K562 (cell line): ENCODE measurements around the gene RNU11. TPM values are rescaled to one million over a fixed set of nuclear protein-coding genes. Genes with fewer than 3 reads are reported as not detected.

Experiments used
- ARNT ChIP-seq, 2 experiments: fragments of 450-650 bp; IDR thresholded peaks; 2 replicates each; pipeline ENCODE4 v1.6.1; 2016; ENCODE audit warnings: mild to moderate bottlenecking in 1 of 2
- ASH1L ChIP-seq: fragments of 450-650 bp; IDR thresholded peaks from 2 replicates; pipeline ENCODE4 v1.6.1; 2018; ENCODE audit warnings: borderline replicate concordance, mild to moderate bottlenecking, low read depth; ENCODE audit not compliant: partially characterized antibody
- DPF2 ChIP-seq: fragments of 450-650 bp; IDR thresholded peaks from 2 replicates; pipeline ENCODE4 v1.6.1; 2016
- FUS ChIP-seq: fragments of 200-400 bp; formaldehyde crosslinking; optimal IDR thresholded peaks from 2 replicates; pipeline ENCODE3; 2017; ENCODE audit warnings: low read depth, low read length
- GABPB2 ChIP-seq: fragments of 250-450 bp; sonication (Bioruptor Pico); conservative IDR thresholded peaks from 2 replicates; pipeline ENCODE4 v1.5.1; 2021; ENCODE audit warnings: mild to moderate bottlenecking
- GATA2 ChIP-seq: sonication (generic); formaldehyde crosslinking; IDR thresholded peaks from 2 replicates; pipeline ENCODE4 v1.4.0; 2020; ENCODE audit warnings: mild to moderate bottlenecking, missing genetic modification reagents
- ID3 ChIP-seq, 2 experiments: fragments of 250-450 bp in 1 of 2; fragments of 450-650 bp in 1 of 2; sonication (Bioruptor Pico) in 1 of 2; IDR thresholded peaks; 2 replicates each; pipeline versions ENCODE4 v1.6.1 to v1.8.0; 2016 to 2021; ENCODE audit warnings: mild to moderate bottlenecking in 2 of 2, moderate library complexity in 2 of 2, missing compliant biosample characterization in 1 of 2, missing genetic modification characterization in 1 of 2
- IRF9 ChIP-seq: fragments of 450-650 bp; IDR thresholded peaks from 2 replicates; pipeline ENCODE4 v1.6.1; 2016; ENCODE audit warnings: missing biosample characterization, missing genetic modification characterization
- JUN ChIP-seq, 2 experiments: sonication (generic) in 1 of 2; formaldehyde crosslinking in 1 of 2; IDR thresholded peaks; 2 replicates each; pipeline versions ENCODE4 v1.6.1 to v1.8.0; 2012 to 2022; ENCODE audit warnings: borderline replicate concordance in 2 of 2, mild to moderate bottlenecking in 2 of 2, improper control_type of control experiment in 1 of 2, low read depth in 1 of 2, low read length in 1 of 2, missing genetic modification reagents in 1 of 2
- MBD1 ChIP-seq: fragments of 250-450 bp; sonication (Bioruptor Pico); IDR thresholded peaks from 2 replicates; pipeline ENCODE4 v1.8.0; 2022; ENCODE audit warnings: inconsistent platforms
- MITF ChIP-seq: IDR thresholded peaks from 2 replicates; pipeline ENCODE4 v1.6.1; 2014; ENCODE audit warnings: antibody characterized with exemption
- RB1 ChIP-seq: fragments of 450-650 bp; IDR thresholded peaks from 2 replicates; pipeline ENCODE4 v1.6.1; 2017; ENCODE audit warnings: low read depth, mild to moderate bottlenecking
- RBM17 ChIP-seq: fragments of 200-400 bp; formaldehyde crosslinking; IDR thresholded peaks from 2 replicates; pipeline ENCODE4 v1.6.1; 2017; ENCODE audit warnings: low read depth, mild to moderate bottlenecking, low read length, borderline replicate concordance
- STAG1 ChIP-seq: sonication (generic); formaldehyde crosslinking; IDR thresholded peaks from 2 replicates; pipeline ENCODE4 v1.5.0; 2020; ENCODE audit warnings: missing genetic modification reagents, borderline replicate concordance
- TCF15 ChIP-seq: fragments of 250-450 bp; sonication (Bioruptor Pico); IDR thresholded peaks from 2 replicates; pipeline ENCODE4 v1.8.0; 2022; ENCODE audit warnings: moderate library complexity, mild to moderate bottlenecking, inconsistent platforms
- XRCC3 ChIP-seq: fragments of 450-650 bp; IDR thresholded peaks from 2 replicates; pipeline ENCODE4 v1.6.1; 2017; ENCODE audit warnings: mild to moderate bottlenecking, moderate library complexity
- ZNF146 ChIP-seq: IDR thresholded peaks from one replicate; pipeline ENCODE4 v1.6.1; 2018; ENCODE audit warnings: missing compliant biosample characterization; ENCODE audit not compliant: unreplicated experiment
- ZNF165 ChIP-seq: fragments of 250-450 bp; sonication (Bioruptor Pico); IDR thresholded peaks from 2 replicates; pipeline ENCODE4 v1.4.0; 2020; ENCODE audit warnings: borderline replicate concordance
- ZNF561 ChIP-seq: fragments of 450-650 bp; formaldehyde crosslinking; conservative IDR thresholded peaks from 2 replicates; pipeline ENCODE4 v1.4.0; 2020; ENCODE audit warnings: mild to moderate bottlenecking, moderate library complexity
- ZNF707 ChIP-seq: fragments of 250-450 bp; sonication (Bioruptor Pico); conservative IDR thresholded peaks from 2 replicates; pipeline ENCODE4 v1.8.0; 2022; ENCODE audit warnings: inconsistent platforms, mild to moderate bottlenecking, moderate library complexity
- ZNF785 ChIP-seq: fragments of 250-450 bp; sonication (Bioruptor Pico); IDR thresholded peaks from 2 replicates; pipeline ENCODE4 v1.4.0; 2020; ENCODE audit warnings: mild to moderate bottlenecking
- polyA plus RNA-seq, 8 experiments: library from polyadenylated mRNA; depleted of rRNA in 4 of 8; stranded (reverse) in 5 of 8; unstranded in 3 of 8; fragments of >200 nt; fragmentation: Nextera tagmentation in 2 of 8; fragmentation: Illumina TruSeq in 1 of 8; extraction: Ambion mirVana in 2 of 8; extraction: Trizol in 1 of 8; gene quantifications; 2 replicates each; pipeline versions ENCODE4 v1.2.1 to v1.2.3, GENCODE V29; 2011 to 2014; ENCODE audit warnings: inconsistent platforms in 1 of 8, missing spikeins in 1 of 8
- total RNA-seq, 7 experiments: library from RNA; depleted of rRNA in 6 of 7; stranded (reverse); fragments of >200 nt in 6 of 7; fragmentation: Illumina TruSeq in 2 of 7; extraction: Trizol in 2 of 7; gene quantifications; 2 replicates each; pipeline versions ENCODE4 v1.2.1 to v1.2.3, GENCODE V29; 2011 to 2021; ENCODE audit warnings: low replicate concordance in 1 of 7

RNU11 gene
- total and polyA plus RNA-seq, 9 of the 15 experiments (the other 6 are each of a cell fraction or from before 2014, with no cell fraction given), result not detected

- peak; percentile 55; the same call in 1 of the 2 replicates for TF ChIP-seq GATA2 (CRISPR knock-in tag)
- peak in 1 of 2 experiments; percentile 80; a peak in 3 of 4 replicates for TF ChIP-seq ARNT (IDR thresholded peaks at IDR 0.05)
- TF ChIP-seq XRCC3, result no peak
- TF ChIP-seq RB1, result peak; percentile 94
- TF ChIP-seq DPF2, result peak; percentile 52; the same call in 1 of the 2 replicates
- TF ChIP-seq RBM17, result no peak
- TF ChIP-seq ZNF561 (CRISPR knock-in tag), result no peak
- TF ChIP-seq ASH1L, result peak; percentile 64
- TF ChIP-seq ID3 (CRISPR knock-in tag; IDR thresholded peaks at IDR 0.05), result no peak
- TF ChIP-seq ID3 (tag; IDR thresholded peaks at IDR 0.05), result peak; percentile 27; the same call in 1 of the 2 replicates
- TF ChIP-seq ZNF146 (CRISPR knock-in tag), result no peak
- TF ChIP-seq FUS, result no peak
- TF ChIP-seq MITF, result peak; percentile 41; the same call in 1 of the 2 replicates
- TF ChIP-seq STAG1 (CRISPR knock-in tag), result no peak
- peak; percentile 55; the same call in 1 of the 2 replicates for TF ChIP-seq GABPB2 (CRISPR knock-in tag)
- no peak for TF ChIP-seq ZNF785 (CRISPR knock-in tag)
- TF ChIP-seq ZNF707 (CRISPR knock-in tag), result no peak
- TF ChIP-seq JUN (IDR thresholded peaks at IDR 0.05; ENCODE audit: borderline replicate concordance, low read depth, low read length), result peak; percentile 85; the same call in 1 of the 2 replicates
- TF ChIP-seq JUN (CRISPR knock-in tag; IDR thresholded peaks at IDR 0.05; ENCODE audit: borderline replicate concordance), result peak; percentile 92; the same call in 1 of the 2 replicates
- no peak for TF ChIP-seq TCF15
- no peak for TF ChIP-seq ZNF165 (CRISPR knock-in tag)
- TF ChIP-seq MBD1 (CRISPR knock-in tag), result no peak
- TF ChIP-seq IRF9 (tag), result no peak
Observed at GRCh38 chr1:28642847-28643635, 5.4 kb upstream of the RNU11 start, which contains the start of gene TAF12 (continued).
